ENCODE results near the gene CACNA2D1.

GRCh38 chr7:82375129-82375528, 68.4 kb downstream of the CACNA2D1 start:
- TF ChIP-seq, protein P1, sequence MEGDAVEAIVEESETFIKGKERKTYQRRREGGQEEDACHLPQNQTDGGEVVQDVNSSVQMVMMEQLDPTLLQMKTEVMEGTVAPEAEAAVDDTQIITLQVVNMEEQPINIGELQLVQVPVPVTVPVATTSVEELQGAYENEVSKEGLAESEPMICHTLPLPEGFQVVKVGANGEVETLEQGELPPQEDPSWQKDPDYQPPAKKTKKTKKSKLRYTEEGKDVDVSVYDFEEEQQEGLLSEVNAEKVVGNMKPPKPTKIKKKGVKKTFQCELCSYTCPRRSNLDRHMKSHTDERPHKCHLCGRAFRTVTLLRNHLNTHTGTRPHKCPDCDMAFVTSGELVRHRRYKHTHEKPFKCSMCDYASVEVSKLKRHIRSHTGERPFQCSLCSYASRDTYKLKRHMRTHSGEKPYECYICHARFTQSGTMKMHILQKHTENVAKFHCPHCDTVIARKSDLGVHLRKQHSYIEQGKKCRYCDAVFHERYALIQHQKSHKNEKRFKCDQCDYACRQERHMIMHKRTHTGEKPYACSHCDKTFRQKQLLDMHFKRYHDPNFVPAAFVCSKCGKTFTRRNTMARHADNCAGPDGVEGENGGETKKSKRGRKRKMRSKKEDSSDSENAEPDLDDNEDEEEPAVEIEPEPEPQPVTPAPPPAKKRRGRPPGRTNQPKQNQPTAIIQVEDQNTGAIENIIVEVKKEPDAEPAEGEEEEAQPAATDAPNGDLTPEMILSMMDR (IDR thresholded peaks at IDR 0.05): no peak
- no peak for TF ChIP-seq POLR2A (IDR thresholded peaks at IDR 0.05)
